ENCODE measurements around the gene NLRP5. TPM values are rescaled to one million over a fixed set of nuclear protein-coding genes. Genes with fewer than 3 reads are reported as not detected.
A peak's percentile ranks its signal among the peaks of the same experiment; 100 is the strongest.
"Not testable (repeated sequence)": the region's sequence is repeated elsewhere in the genome, so short reads cannot be mapped to it uniquely, and the experiment has no call there.

NLRP5 gene
- total and polyA plus RNA-seq, 8 donors, result not detected

- DNase-seq (no peak), ATAC-seq (no peak)
- TF ChIP-seq CTCF (IDR thresholded peaks at IDR 0.05), result no peak
- no peak overlapping the region for H3K27ac ChIP-seq
- intact Hi-C loops (cut with DNase I), result no loop called here
- no peaks in the 10 kb centered on the region for H3K9me3 ChIP-seq
- H3K36me3 ChIP-seq, result peaks cover 0 to 72% of the 10 kb centered on the region in 2 donors
- no peaks in the 10 kb centered on the region for H3K27me3 ChIP-seq
- peaks cover 0 to 15% of the 10 kb centered on the region in 2 donors for H3K4me1 ChIP-seq
- H3K4me3 ChIP-seq, result no peak overlapping the region
Measured at GRCh38 chr19:56094449-56094848, 107.9 kb downstream of the NLRP5 start.

- intact Hi-C loops (cut with DNase I), result no loop called here
- peaks cover 0 to 75% of the 10 kb centered on the region in 2 donors for H3K36me3 ChIP-seq
Measured at GRCh38 chr19:56096665-56097064, 110.1 kb downstream of the NLRP5 start.

GRCh38 chr19:56097306-56097705 lies 110.7 kb downstream of the NLRP5 start:
- Histone ChIP-seq H3K9me3 (no peaks in the 10 kb centered on the region), H3K27ac (no peak overlapping the region), H3K27me3 (no peaks in the 10 kb centered on the region), H3K4me1 (peaks cover 0 to under 1% of the 10 kb centered on the region in 2 donors), H3K36me3 (peaks cover 0 to 82% of the 10 kb centered on the region in 2 donors), H3K4me3 (no peak overlapping the region)
- no peak for DNase-seq
- no peak for ATAC-seq
- no peak for TF ChIP-seq CTCF (IDR thresholded peaks at IDR 0.05)
- intact Hi-C loops (cut with DNase I), result no loop called here

More at GRCh38 chr19:56096665-56097064, 110.1 kb downstream of the NLRP5 start:
- Histone ChIP-seq H3K9me3 (no peaks in the 10 kb centered on the region), H3K27me3 (no peaks in the 10 kb centered on the region), H3K4me1 (peaks cover 0 to under 1% of the 10 kb centered on the region in 2 donors), H3K4me3 (no peak overlapping the region), H3K27ac (no peak overlapping the region)
- ATAC-seq (no peak), DNase-seq (no peak)
- TF ChIP-seq CTCF (IDR thresholded peaks at IDR 0.05), result no peak

GRCh38 chr19:56097776-56098175 lies 111.2 kb downstream of the NLRP5 start:
- no peak for TF ChIP-seq CTCF (IDR thresholded peaks at IDR 0.05)
- intact Hi-C loops (cut with DNase I), result no loop called here
- no peaks in the 10 kb centered on the region for H3K27me3 ChIP-seq
- peaks cover 0 to 5% of the 10 kb centered on the region in 2 donors for H3K4me1 ChIP-seq
- H3K4me3 ChIP-seq, result no peak overlapping the region
- H3K9me3 ChIP-seq, result no peaks in the 10 kb centered on the region
- ATAC-seq (no peak), DNase-seq (peak in 1 of 4 donors; percentile 39)
- peaks cover 0 to 86% of the 10 kb centered on the region in 2 donors for H3K36me3 ChIP-seq
- H3K27ac ChIP-seq, result no peak overlapping the region

GRCh38 chr19:56098237-56098636 lies 111.7 kb downstream of the NLRP5 start:
- intact Hi-C loops (cut with DNase I); H3K27me3 ChIP-seq; H3K9me3 ChIP-seq; H3K27ac ChIP-seq; DNase-seq; H3K4me1 ChIP-seq; H3K4me3 ChIP-seq; ATAC-seq: not testable (repeated sequence)
- peaks cover 0 to 87% of the 10 kb centered on the region in 2 donors for H3K36me3 ChIP-seq

Data from left lung (tissue), 10 donors.